Esophagus muscularis mucosa (tissue), 4 donors: ENCODE data around the gene VRK2. TPM values are rescaled to one million over a fixed set of nuclear protein-coding genes. Genes with fewer than 3 reads are reported as not detected.
"Not testable (repeated sequence)": the region's sequence is repeated elsewhere in the genome, so short reads cannot be mapped to it uniquely, and the experiment has no call there.

Source experiments
- DNase-seq: peaks from one replicate; pipeline ENCODE4 v3.0.0-alpha.2; 2017; ENCODE audit errors: extremely low spot score
- H3K27ac ChIP-seq, 4 donors: fragments of 200-600 bp; sonication (generic); replicated peaks in 1 of 4; 1 replicate in 3 of 4; 2 replicates in 1 of 4; pipeline ENCODE4 v1.5.1; 2016 to 2019; ENCODE audit warnings: mild to moderate bottlenecking in 1 of 4
- H3K27me3 ChIP-seq, 4 donors: fragments of 200-600 bp; sonication (generic); one replicate each; pipeline versions ENCODE4 v1.5.1 to v1.6.0; 2016 to 2019
- H3K36me3 ChIP-seq, 4 donors: fragments of 200-600 bp; sonication (generic); one replicate each; pipeline ENCODE4 v1.5.1; 2016 to 2019
- H3K4me1 ChIP-seq, 4 donors: fragments of 200-600 bp; sonication (generic); one replicate each; pipeline ENCODE4 v1.5.1; 2016 to 2019
- H3K4me3 ChIP-seq, 4 donors: fragments of 200-600 bp; sonication (generic); 1 replicate in 2 of 4; 2 replicates in 2 of 4; pipeline ENCODE4 v1.5.1; 2016 to 2019; ENCODE audit warnings: mild to moderate bottlenecking in 4 of 4, moderate library complexity in 1 of 4
- H3K9me3 ChIP-seq, 4 donors: fragments of 200-600 bp; sonication (generic); 1 replicate in 3 of 4; 2 replicates in 1 of 4; pipeline ENCODE4 v1.5.1; 2016 to 2019
- EP300 ChIP-seq: sonication (generic); formaldehyde crosslinking; IDR thresholded peaks from one replicate; pipeline ENCODE4 v1.6.1; 2017; ENCODE audit warnings: antibody characterized with exemption
- POLR2A ChIP-seq: fragments of 450-650 bp; IDR thresholded peaks from one replicate; pipeline ENCODE4 v1.6.1; 2017; ENCODE audit warnings: antibody characterized with exemption, moderate library complexity, mild to moderate bottlenecking, low read depth
- POLR2AphosphoS5 ChIP-seq, 2 donors: sonication (generic); formaldehyde crosslinking; IDR thresholded peaks; one replicate each; pipeline ENCODE4 v1.6.1; 2017; ENCODE audit warnings: antibody characterized with exemption in 2 of 2
- WGBS: methylation state at CpG from one replicate; pipeline ENCODE4 v1.1.5; 2018; 5-methylcytosine and 5-hydroxymethylcytosine counted together
- intact Hi-C: fragments of 100-400 bp; cut with DNase I; formaldehyde crosslinking; loops from one replicate; pipeline ENCODE4 v1.15.1; 2023
- total RNA-seq, 4 donors: library from RNA; depleted of rRNA; stranded (reverse); fragments of >200 nt; gene quantifications; one replicate each; pipeline versions ENCODE4 v1.1.0 to v1.2.1, GENCODE V29; 2016
- TF ChIP-seq, protein P1 (sequence below), 3 experiments: fragments of 200-600 bp in 2 of 3; fragments of 450-650 bp in 1 of 3; sonication (generic) in 2 of 3; IDR thresholded peaks; one replicate each; pipeline ENCODE4 v1.5.1; 2017 to 2019; ENCODE audit warnings: antibody characterized with exemption in 3 of 3, mild to moderate bottlenecking in 2 of 3, moderate library complexity in 1 of 3

The VRK2 gene
- total RNA-seq, 4 donors from 2014 or later = 25.8 to 31.3 (median 28.7) TPM

DNA sequence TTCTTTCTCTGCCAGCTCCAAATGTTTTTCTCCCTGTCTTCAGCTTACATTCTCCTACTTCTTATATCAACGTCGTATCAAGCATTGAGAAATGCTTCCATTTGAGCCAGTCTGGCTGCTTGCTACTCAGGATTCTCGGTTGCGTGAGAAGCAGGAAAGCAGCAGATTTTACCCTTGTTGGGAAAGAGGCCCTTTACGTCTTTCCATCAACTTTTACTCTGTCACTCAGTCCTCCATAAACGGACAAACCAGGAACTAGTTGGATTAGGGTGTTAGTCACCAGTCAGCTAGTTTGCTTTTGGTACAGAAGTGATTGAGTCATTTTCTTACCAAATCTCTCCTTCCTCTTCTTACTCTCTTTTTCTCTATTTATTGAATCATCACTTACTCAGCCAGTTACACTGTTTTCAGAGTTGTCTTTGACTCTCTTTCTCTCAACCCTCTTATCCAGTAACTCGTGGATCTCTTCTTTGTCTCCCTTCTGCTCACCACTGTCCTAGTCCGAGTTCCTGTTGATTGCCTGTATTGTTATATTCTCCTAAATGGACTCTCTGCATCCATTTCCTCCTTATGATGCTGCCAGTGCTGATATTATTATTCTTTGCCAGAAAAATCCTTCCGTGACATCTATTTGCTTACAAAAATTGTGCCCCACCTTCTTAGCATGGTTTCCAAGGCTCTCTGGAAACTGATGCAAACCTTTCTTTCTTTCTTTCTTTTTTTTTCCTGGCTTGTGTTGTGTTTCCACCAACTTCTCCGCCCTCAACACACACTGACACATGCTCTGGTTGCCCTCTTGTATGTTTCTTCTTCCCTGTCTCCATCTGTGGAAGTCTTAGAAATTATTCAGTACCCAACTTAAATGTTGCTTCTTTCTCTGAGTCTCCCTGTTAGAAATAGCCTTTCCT lies 61.5 kb downstream of the VRK2 start:
- Histone ChIP-seq H3K9me3 (no peaks in the 10 kb centered on the region), H3K4me1 (no peaks in the 10 kb centered on the region), H3K36me3 (peaks cover 0 to 3% (median 1%) of the 10 kb centered on the region in 4 donors), H3K27me3 (no peaks in the 10 kb centered on the region), H3K27ac (no peak overlapping the region), H3K4me3 (no peak overlapping the region)
- WGBS = 74% methylated on average over 10 of the region's 10 CpGs
- TF ChIP-seq POLR2A (no peak), EP300 (no peak), POLR2AphosphoS5 (IDR thresholded peaks at IDR 0.05) (no peak)
- TF ChIP-seq, protein P1, sequence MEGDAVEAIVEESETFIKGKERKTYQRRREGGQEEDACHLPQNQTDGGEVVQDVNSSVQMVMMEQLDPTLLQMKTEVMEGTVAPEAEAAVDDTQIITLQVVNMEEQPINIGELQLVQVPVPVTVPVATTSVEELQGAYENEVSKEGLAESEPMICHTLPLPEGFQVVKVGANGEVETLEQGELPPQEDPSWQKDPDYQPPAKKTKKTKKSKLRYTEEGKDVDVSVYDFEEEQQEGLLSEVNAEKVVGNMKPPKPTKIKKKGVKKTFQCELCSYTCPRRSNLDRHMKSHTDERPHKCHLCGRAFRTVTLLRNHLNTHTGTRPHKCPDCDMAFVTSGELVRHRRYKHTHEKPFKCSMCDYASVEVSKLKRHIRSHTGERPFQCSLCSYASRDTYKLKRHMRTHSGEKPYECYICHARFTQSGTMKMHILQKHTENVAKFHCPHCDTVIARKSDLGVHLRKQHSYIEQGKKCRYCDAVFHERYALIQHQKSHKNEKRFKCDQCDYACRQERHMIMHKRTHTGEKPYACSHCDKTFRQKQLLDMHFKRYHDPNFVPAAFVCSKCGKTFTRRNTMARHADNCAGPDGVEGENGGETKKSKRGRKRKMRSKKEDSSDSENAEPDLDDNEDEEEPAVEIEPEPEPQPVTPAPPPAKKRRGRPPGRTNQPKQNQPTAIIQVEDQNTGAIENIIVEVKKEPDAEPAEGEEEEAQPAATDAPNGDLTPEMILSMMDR (IDR thresholded peaks at IDR 0.05) = no peak
- no peak for DNase-seq
- intact Hi-C loops = no loop called here

- 92% methylated on average over 2 of the region's 2 CpGs for WGBS
- no peak for DNase-seq
These were observed 62.9 kb downstream of the VRK2 start for GRCh38 chr2:58109481-58109880.

GRCh38 chr2:58110765-58111164 lies 64.2 kb downstream of the VRK2 start:
- H3K36me3 ChIP-seq = peaks cover 0 to 3% (median 2%) of the 10 kb centered on the region in 4 donors
- 98% methylated on average over 5 of the region's 6 CpGs for WGBS
- H3K27ac ChIP-seq = no peak overlapping the region
- no peak for DNase-seq
- H3K4me3 ChIP-seq = no peak overlapping the region
- intact Hi-C loops = no loop called here
- no peaks in the 10 kb centered on the region for H3K9me3 ChIP-seq
- no peaks in the 10 kb centered on the region for H3K4me1 ChIP-seq
- TF ChIP-seq, protein P1 (IDR thresholded peaks at IDR 0.05) = no peak
- TF ChIP-seq POLR2AphosphoS5 (IDR thresholded peaks at IDR 0.05) (no peak), EP300 (no peak), POLR2A (no peak)
- no peaks in the 10 kb centered on the region for H3K27me3 ChIP-seq

More at GRCh38 chr2:58109481-58109880, 62.9 kb downstream of the VRK2 start:
- no peak overlapping the region for H3K27ac ChIP-seq
- H3K4me3 ChIP-seq = no peak overlapping the region
- H3K9me3 ChIP-seq = no peaks in the 10 kb centered on the region
- intact Hi-C loops = no loop called here
- no peaks in the 10 kb centered on the region for H3K4me1 ChIP-seq
- H3K36me3 ChIP-seq = peaks cover 0 to 3% (median 2%) of the 10 kb centered on the region in 4 donors
- TF ChIP-seq POLR2AphosphoS5 (IDR thresholded peaks at IDR 0.05) (no peak), EP300 (no peak), POLR2A (no peak)
- TF ChIP-seq, protein P1 (IDR thresholded peaks at IDR 0.05) = no peak
- H3K27me3 ChIP-seq = no peaks in the 10 kb centered on the region

DNA sequence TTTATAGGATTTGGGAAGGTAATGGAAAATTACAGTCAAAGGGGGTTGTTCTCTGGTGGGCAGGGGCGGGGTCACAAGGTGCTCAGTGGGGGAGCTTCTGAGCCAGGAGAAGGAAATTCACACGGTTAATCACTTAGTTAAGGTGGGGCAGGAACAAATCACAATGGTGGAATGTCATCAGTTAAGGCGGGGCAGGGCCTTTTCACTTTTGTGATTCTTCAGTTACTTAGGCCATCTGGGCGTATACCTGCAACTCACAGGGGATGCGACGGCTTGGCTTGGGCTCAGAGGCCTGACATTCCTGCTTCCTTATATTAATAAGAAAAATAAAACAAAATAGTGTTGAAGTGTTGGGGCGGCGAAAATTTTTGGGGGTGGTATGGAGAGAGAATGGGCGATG lies 67.0 kb downstream of the VRK2 start:
- DNase-seq, H3K4me1 ChIP-seq, H3K27me3 ChIP-seq, H3K36me3 ChIP-seq, H3K9me3 ChIP-seq, H3K27ac ChIP-seq, H3K4me3 ChIP-seq, intact Hi-C loops: not testable (repeated sequence)
- WGBS = 95% methylated on average over 9 of the region's 9 CpGs

DNA sequence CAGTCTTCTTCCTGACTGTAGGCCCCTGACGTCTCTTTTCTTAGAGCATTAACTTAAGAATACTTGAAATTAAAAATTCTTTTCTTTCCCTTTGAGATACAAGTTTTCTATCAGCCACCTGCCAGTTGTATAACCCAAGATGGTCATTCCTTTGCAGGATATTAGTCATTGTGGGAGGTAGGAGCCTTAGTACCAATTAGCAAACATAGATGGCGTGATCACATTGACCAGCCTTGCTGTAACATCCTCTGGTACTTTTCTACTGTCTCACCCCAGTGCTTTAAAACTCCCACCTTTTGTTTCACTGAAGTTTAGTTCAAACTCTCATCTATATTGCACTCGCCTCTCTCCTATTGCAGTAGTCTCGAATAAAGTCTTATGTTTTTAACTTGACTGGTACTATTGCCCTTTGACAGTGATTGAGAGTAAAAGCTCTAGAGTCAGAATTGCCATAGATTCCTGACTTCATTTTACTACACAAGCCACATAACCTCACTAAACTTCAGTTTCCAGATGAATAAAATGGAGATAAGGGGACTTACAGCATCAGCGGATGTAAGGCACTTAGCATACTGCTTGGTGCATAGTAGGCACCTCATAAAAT lies 74.1 kb downstream of the VRK2 start:
- Histone ChIP-seq H3K27ac (no peak overlapping the region), H3K9me3 (no peaks in the 10 kb centered on the region), H3K4me3 (no peak overlapping the region), H3K36me3 (peaks cover 0 to 25% (median 12%) of the 10 kb centered on the region in 4 donors), H3K27me3 (no peaks in the 10 kb centered on the region), H3K4me1 (no peaks in the 10 kb centered on the region)
- TF ChIP-seq POLR2AphosphoS5 (IDR thresholded peaks at IDR 0.05) = no peak
- TF ChIP-seq EP300 = no peak
- TF ChIP-seq, protein P1 (IDR thresholded peaks at IDR 0.05) = no peak
- no peak for DNase-seq
- intact Hi-C loops = no loop called here
- 94% methylated on average over 5 of the region's 5 CpGs for WGBS
